Esophagus mucosa (tissue), 1 donor: ENCODE measurements around the gene RFX2. TPM values are rescaled to one million over a fixed set of nuclear protein-coding genes. Genes with fewer than 3 reads are reported as not detected.
A peak's percentile ranks its signal among the peaks of the same experiment; 100 is the strongest.
"Not testable (repeated sequence)": the region's sequence is repeated elsewhere in the genome, so short reads cannot be mapped to it uniquely, and the experiment has no call there.

Source experiments
- ATAC-seq: fragments of 200-7000 bp; cut with Tn5 transposase; one replicate; pipeline ENCODE4 v1.9.1; 2020
- total RNA-seq: library from RNA; stranded (reverse); gene quantifications from one replicate; pipeline ENCODE4 v1.2.4, GENCODE V29; 2023
- donor health status: DM: yes; HTN: yes; CAD: no.

RFX2 gene
- total RNA-seq, 1 donor from 2014 or later: 4.5 TPM

- ATAC-seq: no peak
Observed at GRCh38 chr19:6034512-6034911, 75.8 kb downstream of the RFX2 start.

DNA sequence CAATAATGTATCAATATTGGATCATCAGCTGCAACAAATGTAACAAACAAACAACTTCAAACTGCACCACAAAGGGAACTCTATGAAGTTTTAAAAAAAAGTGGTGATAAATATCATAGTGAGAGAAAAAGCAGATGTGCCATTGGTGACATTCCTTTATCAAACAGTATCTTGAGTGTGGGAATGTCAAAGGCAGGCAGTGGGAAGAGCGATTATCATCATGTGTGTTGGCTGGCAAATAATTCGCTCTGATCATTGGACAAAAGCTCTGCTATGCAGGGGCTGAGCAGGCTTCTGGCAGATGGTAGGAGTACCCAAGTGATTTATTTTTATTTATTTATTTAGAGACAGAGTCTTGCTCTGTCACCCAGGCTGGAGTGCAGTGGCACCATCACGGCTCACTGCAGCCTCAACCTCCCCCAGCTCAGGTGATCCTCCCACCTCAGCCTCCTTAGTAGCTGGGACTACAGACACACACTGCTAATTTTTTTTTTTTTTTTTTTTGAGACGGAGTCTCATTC, 76.5 kb downstream of the RFX2 start:
- no peak for ATAC-seq

- ATAC-seq: no peak
Observed at GRCh38 chr19:6032827-6033226, 77.5 kb downstream of the RFX2 start.

- ATAC-seq: no peak
Observed at GRCh38 chr19:6032381-6032780, 77.9 kb downstream of the RFX2 start.

GRCh38 chr19:6030214-6030507, 80.1 kb downstream of the RFX2 start:
- ATAC-seq: no peak

- no peak for ATAC-seq
Observed at GRCh38 chr19:6026390-6027227, 83.7 kb downstream of the RFX2 start.

GRCh38 chr19:6024756-6025155, 85.5 kb downstream of the RFX2 start:
- not testable (repeated sequence) for ATAC-seq

GRCh38 chr19:6023936-6024335, 86.4 kb downstream of the RFX2 start:
- no peak for ATAC-seq

- no peak for ATAC-seq
Observed at GRCh38 chr19:6023085-6023682, 87.1 kb downstream of the RFX2 start.

GRCh38 chr19:6022570-6023064, 87.7 kb downstream of the RFX2 start:
- ATAC-seq: peak; percentile 12

DNA sequence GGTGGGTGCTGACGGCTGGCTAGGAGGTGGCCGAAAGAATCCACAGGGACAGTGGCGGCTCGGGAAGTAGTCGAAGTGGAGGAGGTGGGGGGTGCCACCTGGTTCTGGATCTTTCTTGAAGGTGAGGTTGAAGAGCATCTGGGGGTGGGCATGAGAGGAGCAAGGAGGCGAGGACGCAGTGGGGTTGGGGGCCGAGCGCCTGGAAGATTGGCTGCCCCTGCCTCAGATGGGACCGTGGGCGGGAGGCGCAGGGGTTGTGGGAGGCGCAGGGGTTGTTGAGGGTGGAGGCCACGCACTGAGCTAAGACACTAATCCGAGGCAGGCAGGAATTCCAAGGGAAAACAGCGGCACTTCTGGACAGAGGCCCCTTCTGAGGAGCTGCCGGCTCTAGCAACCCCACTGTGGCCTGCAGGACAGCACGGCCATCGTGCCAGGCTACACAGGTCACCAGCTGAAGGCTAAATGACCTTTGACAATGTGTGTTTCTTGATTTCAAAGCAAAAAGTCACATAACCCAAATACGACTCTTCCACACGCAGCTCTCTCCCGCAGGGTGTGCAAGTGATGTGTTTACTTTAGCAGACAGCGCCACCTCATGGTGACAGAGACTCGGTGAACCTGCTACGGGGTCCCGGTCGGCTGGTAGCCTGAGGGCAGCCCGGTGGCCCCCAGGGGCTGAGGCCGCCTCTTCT, 88.3 kb downstream of the RFX2 start:
- ATAC-seq: peak; percentile 65

DNA sequence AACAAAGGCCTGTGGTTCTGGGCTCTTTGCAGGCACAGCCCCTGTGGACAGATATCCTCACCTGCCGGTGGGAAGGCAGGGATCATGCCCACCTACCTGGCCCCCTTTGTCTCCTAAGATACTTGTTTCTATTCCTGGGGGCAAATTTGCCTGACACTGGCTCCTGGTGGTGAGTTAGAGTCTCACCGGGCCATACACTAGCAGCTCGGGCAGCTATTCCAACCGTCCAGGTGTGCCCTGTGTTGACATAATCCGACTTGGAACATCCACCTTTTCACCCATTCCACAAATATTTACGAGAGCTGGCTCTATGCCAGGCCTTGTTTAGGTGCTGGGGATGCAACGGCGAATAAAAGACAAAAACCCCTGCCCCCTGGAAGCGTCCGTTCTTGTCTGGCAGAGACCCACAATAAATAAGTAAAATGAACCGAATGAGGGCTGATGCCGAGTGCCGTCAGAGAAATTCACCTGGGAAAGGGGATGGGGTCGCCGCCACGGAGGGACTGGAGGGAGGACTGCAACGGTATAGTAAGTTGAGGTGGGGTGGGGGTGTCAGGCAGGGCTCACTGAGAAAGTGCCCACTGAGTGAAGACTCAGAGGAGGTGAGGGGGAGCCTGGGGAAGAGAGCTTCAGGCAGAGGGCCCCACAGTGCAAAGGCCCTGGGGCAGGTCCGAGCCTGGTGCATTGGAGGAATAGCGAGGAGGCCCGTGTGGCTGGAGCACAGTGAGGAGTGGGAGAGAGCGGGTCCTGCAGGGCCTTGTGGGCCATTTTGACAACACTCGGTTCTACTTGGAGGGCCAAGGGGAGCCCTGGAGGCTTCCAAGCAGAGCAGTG, 89.1 kb downstream of the RFX2 start:
- no peak for ATAC-seq

- no peak for ATAC-seq
Observed at GRCh38 chr19:6020166-6020882, 90.0 kb downstream of the RFX2 start.

- no peak for ATAC-seq
Observed at GRCh38 chr19:6018786-6019185, 91.5 kb downstream of the RFX2 start.

- ATAC-seq: no peak
Observed at GRCh38 chr19:6017576-6017975, 92.7 kb downstream of the RFX2 start.

DNA sequence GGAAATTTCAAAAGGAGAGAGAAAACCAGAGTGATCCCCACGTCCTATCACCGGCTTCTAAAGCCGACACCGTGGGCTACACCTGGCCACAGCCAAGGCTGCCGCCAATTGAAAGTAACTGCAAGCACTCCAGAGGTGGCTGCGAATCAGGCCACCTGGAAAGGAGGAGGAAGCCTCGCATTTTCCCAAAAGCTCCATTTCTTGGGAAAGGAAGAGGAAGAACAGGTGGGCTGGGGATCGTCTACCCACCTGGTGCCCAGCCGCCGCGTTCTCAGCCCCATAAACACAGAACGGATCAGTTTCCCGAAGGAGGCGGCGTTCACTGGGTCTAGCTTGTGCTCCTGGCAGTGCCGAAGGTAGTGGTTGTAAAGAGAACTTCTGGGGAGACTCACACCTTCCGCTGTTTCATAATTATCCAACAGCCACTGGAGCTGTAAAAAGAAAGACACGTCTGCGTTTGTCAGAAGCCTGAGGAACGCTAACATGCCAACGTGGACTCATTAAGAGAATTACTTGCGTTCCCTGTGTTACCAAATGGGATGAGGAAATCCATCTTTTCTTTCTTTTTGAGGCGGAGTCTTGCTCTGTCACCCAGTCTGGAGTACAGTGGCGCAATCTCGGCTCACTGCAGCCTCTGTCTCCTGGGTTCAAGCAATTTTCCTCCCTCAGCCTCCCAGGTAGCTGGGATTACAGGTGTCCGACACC, 94.3 kb downstream of the RFX2 start:
- no peak for ATAC-seq

GRCh38 chr19:6014551-6015135, 95.7 kb downstream of the RFX2 start:
- ATAC-seq: no peak

- ATAC-seq: no peak
Observed at GRCh38 chr19:6012426-6013170, 97.7 kb downstream of the RFX2 start.

GRCh38 chr19:6011794-6012193, 98.5 kb downstream of the RFX2 start:
- no peak for ATAC-seq

- no peak for ATAC-seq
Observed at GRCh38 chr19:6011206-6011605, 99.1 kb downstream of the RFX2 start.
